HG03095 (cell line): ENCODE results near the gene LMOD2.

Experiments used
- ATAC-seq: cut with Tn5 transposase; IDR thresholded peaks from one replicate; pipeline ENCODE4 v1.9.1; 2021; ENCODE audit warnings: moderate library complexity; ENCODE audit not compliant: unreplicated experiment

Gene LMOD2

GRCh38 chr7:123639631-123640030, 16.0 kb upstream of the LMOD2 start:
- ATAC-seq, result no peak

DNA sequence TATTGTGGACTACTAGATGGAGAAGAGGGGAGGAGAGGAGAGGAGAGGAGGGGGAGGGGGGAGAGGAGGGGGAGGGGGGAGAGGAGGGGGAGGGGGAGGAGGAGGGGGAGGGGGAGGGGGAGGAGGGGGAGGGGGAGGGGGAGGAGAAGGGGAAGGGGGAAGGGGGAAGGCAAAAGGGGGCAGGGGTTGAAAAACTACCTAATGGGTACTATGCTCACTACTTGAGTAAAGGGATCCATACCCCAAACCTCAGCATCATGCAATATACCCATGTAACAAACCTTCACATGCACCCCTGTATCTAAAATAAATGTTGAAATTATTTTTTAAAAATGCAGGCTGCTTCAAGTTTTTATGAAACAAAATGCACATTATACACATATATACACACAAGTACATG, 15.1 kb upstream of the LMOD2 start:
- ATAC-seq, result no peak

GRCh38 chr7:123641901-123642300, 13.8 kb upstream of the LMOD2 start:
- no peak for ATAC-seq

DNA sequence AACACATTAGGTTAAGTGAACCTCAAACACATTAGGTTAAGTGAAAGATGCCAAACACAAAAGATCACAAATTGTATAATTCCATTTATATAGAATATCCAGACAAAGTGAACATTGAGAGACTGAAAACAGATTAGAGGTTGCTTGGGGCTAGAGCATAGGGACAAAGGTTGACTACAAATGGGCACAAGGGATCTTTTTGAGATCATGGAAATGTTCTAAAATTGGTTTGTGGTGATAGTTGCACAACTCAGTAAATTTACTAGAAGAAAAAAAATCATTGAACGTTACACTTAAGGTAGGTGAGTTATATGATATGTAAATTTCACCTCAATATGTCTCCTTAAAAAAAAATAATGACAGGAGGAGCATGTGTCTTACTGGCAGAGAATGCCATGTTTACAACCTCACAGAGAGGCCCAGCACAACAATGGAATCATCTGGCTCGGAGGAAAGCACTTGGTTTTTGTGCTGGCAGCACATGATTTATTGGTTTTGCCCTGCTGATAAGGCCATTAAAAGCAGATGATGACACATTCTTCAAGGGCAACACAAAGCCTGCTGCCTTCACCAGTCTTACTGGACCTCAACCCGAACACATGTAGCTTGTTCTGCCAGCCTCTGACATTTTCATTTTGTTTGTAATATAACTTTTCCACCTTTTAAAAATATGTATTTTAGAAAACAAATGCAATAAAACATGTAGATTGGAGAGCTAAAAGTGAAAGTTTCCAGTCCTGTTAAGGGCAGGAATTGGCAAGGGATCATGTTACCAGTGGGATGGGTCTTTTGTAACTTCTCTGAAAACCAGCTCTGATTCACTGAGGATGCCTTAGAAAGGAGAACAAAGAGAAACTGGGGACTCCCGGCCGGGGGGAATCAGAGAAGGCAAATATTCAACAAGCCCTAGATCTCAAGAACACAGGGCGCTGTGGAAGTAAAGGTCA, 11.9 kb upstream of the LMOD2 start:
- no peak for ATAC-seq

- ATAC-seq, result no peak
These were observed 10.2 kb upstream of the LMOD2 start for GRCh38 chr7:123645516-123645915.

- no peak for ATAC-seq
These were observed 8.4 kb upstream of the LMOD2 start for GRCh38 chr7:123647106-123647730.

- no peak for ATAC-seq
These were observed 5.7 kb upstream of the LMOD2 start for GRCh38 chr7:123649964-123650363.

GRCh38 chr7:123650595-123650994, 5.1 kb upstream of the LMOD2 start:
- no peak for ATAC-seq

GRCh38 chr7:123652406-123652805, 3.3 kb upstream of the LMOD2 start:
- no peak for ATAC-seq

DNA sequence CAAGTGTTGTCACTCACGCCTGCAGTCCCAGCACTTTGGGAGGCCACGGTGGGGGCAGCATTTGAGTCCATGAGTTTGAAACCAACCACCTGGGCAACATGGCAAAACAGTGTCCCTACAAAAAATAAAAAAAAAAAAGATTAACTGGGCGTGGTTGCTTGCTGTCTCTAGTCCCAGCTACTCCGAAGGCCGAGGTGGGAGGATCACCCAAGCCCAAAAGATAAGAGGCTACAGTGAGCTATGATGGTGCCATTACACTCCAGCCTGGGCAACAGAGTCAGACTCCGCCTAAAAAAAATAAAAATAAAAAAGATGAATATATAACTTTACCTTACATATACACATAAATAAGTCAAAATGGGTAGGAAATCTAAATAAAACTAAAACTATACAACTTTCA, 2.5 kb upstream of the LMOD2 start:
- no peak for ATAC-seq

GRCh38 chr7:123656544-123657303, 1.1 kb downstream of the LMOD2 start:
- ATAC-seq, result no peak

DNA sequence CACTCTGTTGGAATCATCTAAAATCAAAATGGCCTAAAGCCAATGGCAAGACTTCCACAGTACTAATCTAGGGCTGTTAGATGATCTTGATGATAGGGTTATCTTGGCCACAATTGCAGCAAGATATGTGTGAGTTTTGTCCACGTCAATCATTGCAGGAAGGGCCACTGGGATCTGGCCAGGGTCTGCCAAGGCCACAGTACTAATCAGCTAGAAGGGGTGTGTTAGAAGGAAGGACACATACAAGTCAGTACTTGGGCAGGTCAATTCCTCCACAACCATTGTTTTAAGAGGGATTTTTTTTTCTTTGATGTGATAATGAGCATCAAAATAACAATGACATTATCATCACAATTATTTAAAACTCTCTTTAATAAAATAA, 1.6 kb downstream of the LMOD2 start:
- no peak for ATAC-seq

- no peak for ATAC-seq
These were observed 2.4 kb downstream of the LMOD2 start for GRCh38 chr7:123658023-123658422.

GRCh38 chr7:123660514-123661354, 5.1 kb downstream of the LMOD2 start:
- no peak for ATAC-seq

- no peak for ATAC-seq
These were observed 6.1 kb downstream of the LMOD2 start for GRCh38 chr7:123661765-123662164.

- no peak for ATAC-seq
These were observed 6.6 kb downstream of the LMOD2 start for GRCh38 chr7:123662293-123662692.

- ATAC-seq, result no peak
These were observed 7.1 kb downstream of the LMOD2 start for GRCh38 chr7:123662755-123663154.

- ATAC-seq, result no peak
These were observed 7.5 kb downstream of the LMOD2 start for GRCh38 chr7:123663200-123663599.

DNA sequence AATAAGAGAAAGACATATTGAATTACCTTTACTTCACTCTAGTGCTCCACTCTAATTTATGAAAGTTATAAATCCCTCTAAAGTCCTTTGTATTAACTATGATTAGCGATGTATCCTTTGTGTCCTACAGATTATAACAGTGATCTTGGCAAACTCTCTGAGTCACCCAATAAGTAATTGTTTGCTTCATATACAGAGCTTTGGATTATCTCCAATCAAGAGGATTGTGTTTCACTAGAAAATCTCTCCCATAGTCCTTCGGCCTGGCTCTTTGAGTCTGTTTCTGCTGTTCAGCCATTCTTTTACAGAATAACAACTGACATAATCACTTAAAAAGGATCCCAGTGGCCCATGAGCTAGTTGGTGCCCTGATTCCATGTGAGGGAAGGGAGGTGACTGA, 9.5 kb downstream of the LMOD2 start:
- no peak for ATAC-seq

DNA sequence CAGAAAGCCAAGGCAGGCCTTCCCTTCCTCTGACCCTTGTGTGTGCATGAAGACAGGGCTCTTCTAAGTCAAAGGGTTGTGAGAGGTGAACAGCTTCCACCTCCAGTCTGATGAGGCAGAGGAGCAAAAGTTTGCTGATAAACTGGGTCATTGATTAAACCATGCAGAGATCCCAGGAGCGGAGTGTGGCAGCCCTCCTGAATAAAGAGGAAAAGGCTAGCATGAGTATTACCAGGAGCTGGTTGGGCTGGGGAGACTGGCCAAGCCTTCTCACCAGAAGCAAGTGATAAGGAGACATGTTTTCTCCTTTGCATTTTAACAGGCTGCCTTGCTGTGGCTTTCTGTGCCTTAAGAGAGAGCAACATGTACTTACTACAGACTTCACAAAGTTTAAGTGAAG, 10.2 kb downstream of the LMOD2 start:
- ATAC-seq, result no peak

GRCh38 chr7:123666492-123666891, 10.8 kb downstream of the LMOD2 start:
- ATAC-seq, result no peak
